Activated CD4-positive, alpha-beta T cell treated with anti-CD3 and anti-CD28 coated beads for 48 hours (primary cell): ENCODE measurements around the gene FBXL15.

Experiments used
- DNase-seq: peaks from one replicate; pipeline ENCODE4 v3.0.0-alpha.2; 2020

Gene FBXL15, protein sequence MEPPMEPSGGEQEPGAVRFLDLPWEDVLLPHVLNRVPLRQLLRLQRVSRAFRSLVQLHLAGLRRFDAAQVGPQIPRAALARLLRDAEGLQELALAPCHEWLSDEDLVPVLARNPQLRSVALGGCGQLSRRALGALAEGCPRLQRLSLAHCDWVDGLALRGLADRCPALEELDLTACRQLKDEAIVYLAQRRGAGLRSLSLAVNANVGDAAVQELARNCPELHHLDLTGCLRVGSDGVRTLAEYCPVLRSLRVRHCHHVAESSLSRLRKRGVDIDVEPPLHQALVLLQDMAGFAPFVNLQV

DNA sequence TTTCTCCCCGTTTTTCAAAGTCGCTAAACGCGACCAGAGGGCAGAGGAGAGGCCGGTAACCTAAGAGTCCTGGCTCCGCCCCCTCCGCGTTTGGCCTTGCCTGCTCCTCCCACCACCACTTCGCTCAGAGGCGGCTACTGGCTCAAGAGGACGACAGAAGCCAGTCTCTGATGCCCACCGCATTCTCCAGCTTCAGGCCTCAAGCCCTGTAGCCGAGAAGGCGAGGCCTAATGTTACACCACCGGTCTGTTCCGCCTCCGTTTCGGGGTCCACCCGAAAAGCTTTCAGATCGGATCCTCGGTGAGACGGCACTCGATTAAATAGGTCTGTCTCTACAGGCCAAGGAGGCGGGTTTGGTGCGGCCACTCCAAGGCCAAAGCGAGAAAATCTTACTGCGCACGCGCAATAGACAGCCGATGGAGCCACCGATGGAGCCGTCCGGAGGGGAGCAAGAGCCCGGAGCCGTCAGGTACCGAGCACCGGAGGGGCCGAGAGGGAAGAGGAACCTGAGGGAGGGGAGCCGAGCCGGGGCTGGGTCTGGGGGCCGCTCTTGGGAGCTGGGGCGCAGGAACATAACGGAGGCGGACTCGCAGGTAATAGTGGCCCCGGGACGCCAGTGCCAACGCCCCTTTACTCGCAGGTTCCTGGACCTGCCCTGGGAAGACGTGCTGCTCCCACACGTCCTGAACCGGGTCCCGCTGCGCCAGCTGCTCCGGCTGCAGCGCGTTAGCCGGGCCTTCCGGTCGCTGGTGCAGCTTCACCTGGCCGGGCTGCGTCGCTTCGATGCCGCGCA lies at the start of gene FBXL15:
Gene FBXL15, plus strand, starts transcription at position 123 of the 793 bp plus-strand sequence. Its CDS starts 294 bp downstream, at position 417.
- DNase-seq: peak; percentile 98

- no peak for DNase-seq
These were observed 49.3 kb upstream of the FBXL15 start for GRCh38 chr10:102371295-102371694.

- no peak for DNase-seq
These were observed 45.4 kb upstream of the FBXL15 start for GRCh38 chr10:102375250-102375649.

DNA sequence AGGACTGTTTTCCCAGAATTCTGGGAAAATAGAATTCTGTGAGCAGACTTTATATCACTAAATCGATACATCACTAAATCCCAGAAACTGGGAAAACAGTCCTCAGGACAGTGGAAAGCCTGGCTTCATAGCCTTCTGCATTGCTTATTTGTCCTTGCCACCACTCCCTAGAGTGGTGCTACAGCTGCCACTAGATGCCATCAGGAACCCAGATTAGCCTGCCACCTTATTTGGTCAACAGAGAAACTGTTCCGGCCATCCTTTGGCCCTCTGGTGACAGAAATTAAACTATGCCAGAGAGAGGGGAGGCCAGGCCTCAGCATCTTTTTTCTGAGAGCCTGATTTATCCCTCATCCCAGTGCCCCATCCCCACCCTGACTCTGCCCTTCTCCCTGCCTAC lies 44.8 kb upstream of the FBXL15 start:
- no peak for DNase-seq

- no peak for DNase-seq
These were observed 43.7 kb upstream of the FBXL15 start for GRCh38 chr10:102376901-102377300.

GRCh38 chr10:102379383-102379782 lies 41.3 kb upstream of the FBXL15 start:
- no peak for DNase-seq

- no peak for DNase-seq
These were observed 38.7 kb upstream of the FBXL15 start for GRCh38 chr10:102381983-102382382.

DNA sequence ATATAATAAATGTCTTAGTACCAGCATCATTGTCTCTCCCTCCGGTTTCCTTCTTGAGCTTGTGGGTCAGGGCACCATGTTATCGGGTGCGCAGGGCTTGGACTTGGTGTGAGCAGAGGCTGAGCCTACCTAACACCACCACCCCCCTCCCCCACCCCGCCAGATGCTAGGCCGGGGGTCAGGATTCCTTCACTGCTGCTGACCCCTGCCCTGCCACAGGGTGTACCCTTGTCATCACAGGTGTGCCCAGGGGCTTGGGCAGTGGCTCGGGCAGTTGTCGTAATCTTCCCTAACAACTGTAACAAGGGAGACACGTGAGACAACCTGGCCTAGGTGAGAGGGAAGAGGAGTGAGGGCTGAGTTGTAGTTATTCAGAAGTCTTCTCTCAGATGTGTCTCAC lies 37.8 kb upstream of the FBXL15 start:
- DNase-seq: no peak

DNA sequence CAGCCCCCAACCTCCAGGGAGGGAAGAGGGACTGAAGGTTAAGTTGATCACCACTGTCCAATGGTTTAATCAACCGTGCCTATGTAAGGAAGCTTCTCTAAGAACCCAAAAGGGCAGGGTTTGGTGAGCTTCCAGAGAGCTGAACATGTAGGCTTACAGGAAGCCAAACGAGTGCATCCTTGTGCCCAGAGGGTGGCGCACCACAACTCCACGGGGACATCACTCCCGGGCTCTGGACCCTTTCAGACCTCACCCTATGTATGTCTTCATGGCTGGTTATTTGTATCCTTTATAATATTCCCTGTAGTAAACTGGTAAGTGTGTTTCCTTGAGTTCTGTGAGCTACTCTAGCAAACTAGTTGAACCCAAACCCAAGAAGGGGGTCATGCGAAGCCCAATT lies 36.6 kb upstream of the FBXL15 start:
- DNase-seq: no peak

GRCh38 chr10:102384606-102385429 lies 35.8 kb upstream of the FBXL15 start:
- DNase-seq: no peak

DNA sequence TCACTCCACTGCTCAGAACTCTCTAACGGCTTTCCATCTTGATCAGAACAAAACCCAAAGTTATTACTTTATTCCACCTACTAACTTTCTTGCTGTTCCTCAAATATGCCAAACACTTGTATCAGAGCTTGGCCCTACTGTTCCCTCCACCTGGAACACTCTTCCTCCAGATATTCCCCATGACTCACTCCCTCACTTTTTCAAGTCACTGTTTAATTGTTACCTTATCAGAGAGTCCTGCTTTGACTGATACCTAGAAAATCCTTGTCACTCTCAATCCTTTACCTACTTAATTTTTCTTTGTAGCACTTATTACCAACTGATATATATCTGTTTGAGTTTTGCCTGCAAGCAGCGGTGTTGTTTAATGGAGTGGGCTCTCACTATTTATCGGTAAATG lies 30.7 kb upstream of the FBXL15 start:
- no peak for DNase-seq

DNA sequence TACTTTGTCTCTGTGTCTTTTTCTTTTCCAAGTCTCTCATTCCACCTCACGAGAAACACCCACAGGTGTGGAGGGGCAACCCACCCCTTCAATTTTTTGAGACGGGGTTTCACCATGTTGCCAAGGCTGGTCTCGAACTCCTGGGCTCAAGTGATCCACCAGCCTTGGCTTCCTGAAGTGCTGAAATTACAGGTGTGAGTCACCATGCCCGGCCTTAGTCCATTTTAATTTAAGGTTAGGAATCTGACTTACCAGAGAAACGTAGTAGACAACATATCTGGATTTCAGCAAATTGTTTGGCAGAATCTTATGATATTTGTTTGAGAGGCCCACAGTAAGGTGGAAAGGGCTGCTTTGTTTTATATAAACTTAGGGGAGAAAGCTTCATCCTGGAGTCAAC lies 28.3 kb upstream of the FBXL15 start:
- no peak for DNase-seq

GRCh38 chr10:102393411-102394078 lies 27.1 kb upstream of the FBXL15 start:
- no peak for DNase-seq

- DNase-seq: peak; percentile 99
These were observed 26.4 kb upstream of the FBXL15 start for GRCh38 chr10:102394079-102394800.

- DNase-seq: peak; percentile 69
These were observed 25.7 kb upstream of the FBXL15 start for GRCh38 chr10:102394801-102395399.

DNA sequence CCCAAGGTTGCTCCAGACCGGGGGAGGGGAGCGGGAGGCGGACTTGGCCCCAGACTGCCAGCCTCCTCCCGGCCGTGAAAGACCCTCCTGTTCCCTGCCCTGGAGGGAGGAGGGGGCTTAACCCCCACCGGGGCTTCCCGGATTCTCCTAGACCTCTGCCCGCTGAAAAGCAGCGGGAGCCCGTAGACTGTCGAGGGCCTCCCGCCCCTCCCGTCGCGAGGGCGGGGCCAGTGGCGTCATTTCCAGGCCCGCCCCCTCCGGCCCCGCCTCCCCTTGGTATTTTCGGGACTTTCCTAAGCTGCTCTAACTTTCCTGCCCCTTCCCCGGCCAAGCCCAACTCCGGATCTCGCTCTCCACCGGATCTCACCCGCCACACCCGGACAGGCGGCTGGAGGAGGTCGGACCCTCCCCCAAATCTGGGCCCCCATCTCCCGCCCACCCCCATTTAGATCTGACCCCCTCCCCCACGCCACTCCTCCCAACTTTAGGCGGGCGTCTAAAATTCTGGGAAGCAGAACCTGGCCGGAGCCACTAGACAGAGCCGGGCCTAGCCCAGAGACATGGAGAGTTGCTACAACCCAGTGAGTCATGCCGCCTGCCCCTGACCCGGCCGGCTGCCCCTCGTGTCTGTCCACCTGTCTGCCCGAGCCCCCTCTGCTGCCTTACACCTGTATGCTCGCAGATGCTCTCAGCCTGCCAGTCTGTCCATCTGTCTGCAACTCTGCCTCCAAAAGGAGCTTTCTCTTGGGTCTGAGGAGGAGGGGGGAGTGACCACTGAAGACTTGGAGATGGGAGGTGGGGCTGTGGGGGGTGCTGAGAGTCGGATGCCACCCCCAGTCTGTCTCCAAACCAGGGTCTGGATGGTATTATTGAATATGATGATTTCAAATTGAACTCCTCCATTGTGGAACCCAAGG lies 25.0 kb upstream of the FBXL15 start, which contains the start of gene NFKB2:
Gene NFKB2, plus strand, starts transcription at position 306 of the 917 bp plus-strand sequence. Its CDS starts 255 bp downstream, at position 561.
- DNase-seq: peak; percentile 92

DNA sequence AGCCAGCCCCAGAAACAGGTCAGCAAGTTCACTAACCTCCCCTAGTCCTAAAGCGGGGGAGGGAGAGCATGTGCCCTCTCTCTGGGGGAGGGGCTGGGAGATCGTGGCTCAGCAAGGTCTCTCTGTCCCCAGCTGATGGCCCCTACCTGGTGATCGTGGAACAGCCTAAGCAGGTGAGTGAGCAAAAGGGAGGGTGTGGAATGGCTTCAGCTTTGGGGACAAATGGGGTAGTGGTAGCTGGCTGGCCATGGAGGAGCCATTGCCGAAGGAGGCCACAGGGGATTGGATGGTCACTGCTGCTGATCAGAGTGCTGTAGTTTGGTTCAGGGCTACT lies 24.4 kb upstream of the FBXL15 start:
- DNase-seq: no peak

DNA sequence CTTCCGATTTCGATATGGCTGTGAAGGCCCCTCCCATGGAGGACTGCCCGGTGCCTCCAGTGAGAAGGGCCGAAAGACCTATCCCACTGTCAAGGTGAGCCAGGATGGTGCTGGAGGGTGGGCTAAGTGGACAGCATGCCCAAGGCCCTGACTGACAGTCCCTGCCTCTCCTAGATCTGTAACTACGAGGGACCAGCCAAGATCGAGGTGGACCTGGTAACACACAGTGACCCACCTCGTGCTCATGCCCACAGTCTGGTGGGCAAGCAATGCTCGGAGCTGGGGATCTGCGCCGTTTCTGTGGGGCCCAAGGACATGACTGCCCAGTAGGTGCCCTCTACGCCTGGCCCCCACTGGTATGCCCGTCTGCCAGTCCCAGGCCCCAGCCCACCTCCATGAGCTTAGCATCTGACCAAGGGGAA lies 23.9 kb upstream of the FBXL15 start:
- DNase-seq: no peak

DNA sequence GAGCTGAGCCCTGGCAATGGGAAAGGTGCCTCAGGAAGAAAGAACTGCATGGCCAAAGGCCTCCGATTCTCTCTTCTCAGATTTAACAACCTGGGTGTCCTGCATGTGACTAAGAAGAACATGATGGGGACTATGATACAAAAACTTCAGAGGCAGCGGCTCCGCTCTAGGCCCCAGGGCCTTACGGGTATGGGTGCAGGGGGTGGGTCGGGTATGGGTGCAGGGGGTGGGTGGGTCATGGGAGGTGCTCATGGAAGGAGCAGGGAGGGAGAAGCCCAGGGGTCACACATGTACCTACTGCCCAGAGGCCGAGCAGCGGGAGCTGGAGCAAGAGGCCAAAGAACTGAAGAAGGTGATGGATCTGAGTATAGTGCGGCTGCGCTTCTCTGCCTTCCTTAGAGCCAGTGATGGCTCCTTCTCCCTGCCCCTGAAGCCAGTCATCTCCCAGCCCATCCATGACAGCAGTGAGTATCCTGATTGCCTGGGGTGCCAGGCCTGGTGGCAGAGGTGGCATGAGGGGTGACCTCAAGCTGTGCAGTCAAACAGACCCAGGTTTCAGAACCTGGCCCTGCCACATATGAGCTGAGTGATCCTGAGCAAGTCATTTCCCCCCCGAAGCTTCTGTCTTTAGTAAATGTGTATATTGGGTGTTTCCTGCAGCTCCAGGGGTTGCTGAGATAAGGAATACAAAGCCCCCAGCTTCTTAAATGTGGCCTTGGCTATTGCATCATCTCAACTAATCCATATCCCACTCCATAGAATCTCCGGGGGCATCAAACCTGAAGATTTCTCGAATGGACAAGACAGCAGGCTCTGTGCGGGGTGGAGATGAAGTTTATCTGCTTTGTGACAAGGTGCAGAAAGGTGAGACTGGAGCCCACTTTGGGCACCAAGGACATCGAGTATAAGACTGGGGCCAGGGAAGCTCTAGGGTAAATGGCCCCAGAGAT lies 23.1 kb upstream of the FBXL15 start:
- DNase-seq: no peak
